ENCODE measurements around the gene TMPRSS2.

The TMPRSS2 gene

GRCh38 chr21:41451753-41452676 is 55.9 kb downstream of the TMPRSS2 start:
- DNase-seq (ENCODE audit: extremely low read depth in 1 of 2, low read depth in 1 of 2): no peak

- DNase-seq (ENCODE audit: extremely low read depth in 1 of 2, low read depth in 1 of 2): no peak
Measured at GRCh38 chr21:41449613-41450012, 58.3 kb downstream of the TMPRSS2 start.

- no peak for DNase-seq (ENCODE audit: extremely low read depth in 1 of 2, low read depth in 1 of 2)
Measured at GRCh38 chr21:41447356-41447755, 60.6 kb downstream of the TMPRSS2 start.

GRCh38 chr21:41446586-41446985 is 61.4 kb downstream of the TMPRSS2 start:
- DNase-seq (ENCODE audit: extremely low read depth in 1 of 2, low read depth in 1 of 2): no peak

GRCh38 chr21:41445465-41445862 is 62.5 kb downstream of the TMPRSS2 start:
- DNase-seq (ENCODE audit: extremely low read depth in 1 of 2, low read depth in 1 of 2): no peak

- DNase-seq (ENCODE audit: extremely low read depth in 1 of 2, low read depth in 1 of 2): no peak
Measured at GRCh38 chr21:41444703-41445464, 63.1 kb downstream of the TMPRSS2 start.

- no peak for DNase-seq (ENCODE audit: extremely low read depth in 1 of 2, low read depth in 1 of 2)
Measured at GRCh38 chr21:41443562-41443961, 64.4 kb downstream of the TMPRSS2 start.

GRCh38 chr21:41442481-41443186 is 65.3 kb downstream of the TMPRSS2 start:
- DNase-seq (ENCODE audit: extremely low read depth in 1 of 2, low read depth in 1 of 2): no peak

GRCh38 chr21:41441546-41441945 is 66.4 kb downstream of the TMPRSS2 start:
- no peak for DNase-seq (ENCODE audit: extremely low read depth in 1 of 2, low read depth in 1 of 2)

- no peak for DNase-seq (ENCODE audit: extremely low read depth in 1 of 2, low read depth in 1 of 2)
Measured at GRCh38 chr21:41439248-41439647, 68.7 kb downstream of the TMPRSS2 start.

GRCh38 chr21:41438425-41439113 is 69.4 kb downstream of the TMPRSS2 start:
- DNase-seq (ENCODE audit: extremely low read depth in 1 of 2, low read depth in 1 of 2): no peak

GRCh38 chr21:41437729-41438128 is 70.2 kb downstream of the TMPRSS2 start:
- no peak for DNase-seq (ENCODE audit: extremely low read depth in 1 of 2, low read depth in 1 of 2)

- DNase-seq (ENCODE audit: extremely low read depth in 1 of 2, low read depth in 1 of 2): no peak
Measured at GRCh38 chr21:41435706-41436105, 72.3 kb downstream of the TMPRSS2 start.

GRCh38 chr21:41433566-41433965 is 74.4 kb downstream of the TMPRSS2 start:
- DNase-seq (ENCODE audit: extremely low read depth in 1 of 2, low read depth in 1 of 2): no peak

- DNase-seq (ENCODE audit: extremely low read depth in 1 of 2, low read depth in 1 of 2): no peak
Measured at GRCh38 chr21:41432562-41433460, 75.1 kb downstream of the TMPRSS2 start.

- no peak for DNase-seq (ENCODE audit: extremely low read depth in 1 of 2, low read depth in 1 of 2)
Measured at GRCh38 chr21:41431788-41432548, 76.0 kb downstream of the TMPRSS2 start.

- no peak for DNase-seq (ENCODE audit: extremely low read depth in 1 of 2, low read depth in 1 of 2)
Measured at GRCh38 chr21:41429925-41430491, 78.0 kb downstream of the TMPRSS2 start.

GRCh38 chr21:41429305-41429704 is 78.7 kb downstream of the TMPRSS2 start:
- DNase-seq (ENCODE audit: extremely low read depth in 1 of 2, low read depth in 1 of 2): no peak

- no peak for DNase-seq (ENCODE audit: extremely low read depth in 1 of 2, low read depth in 1 of 2)
Measured at GRCh38 chr21:41428847-41429246, 79.1 kb downstream of the TMPRSS2 start.
